HG03025 (cell line): ENCODE results near the gene MRPS26.
"Not testable (repeated sequence)": the region's sequence is repeated elsewhere in the genome, so short reads cannot be mapped to it uniquely, and the experiment has no call there.

ENCODE experiments used
- ATAC-seq: cut with Tn5 transposase; IDR thresholded peaks from one replicate; pipeline ENCODE4 v1.9.1; 2021; ENCODE audit warnings: mild to moderate bottlenecking, moderate library complexity; ENCODE audit not compliant: unreplicated experiment, low FRiP score

The MRPS26 gene

GRCh38 chr20:3072530-3073250 lies 26.8 kb downstream of the MRPS26 start:
- no peak for ATAC-seq

DNA sequence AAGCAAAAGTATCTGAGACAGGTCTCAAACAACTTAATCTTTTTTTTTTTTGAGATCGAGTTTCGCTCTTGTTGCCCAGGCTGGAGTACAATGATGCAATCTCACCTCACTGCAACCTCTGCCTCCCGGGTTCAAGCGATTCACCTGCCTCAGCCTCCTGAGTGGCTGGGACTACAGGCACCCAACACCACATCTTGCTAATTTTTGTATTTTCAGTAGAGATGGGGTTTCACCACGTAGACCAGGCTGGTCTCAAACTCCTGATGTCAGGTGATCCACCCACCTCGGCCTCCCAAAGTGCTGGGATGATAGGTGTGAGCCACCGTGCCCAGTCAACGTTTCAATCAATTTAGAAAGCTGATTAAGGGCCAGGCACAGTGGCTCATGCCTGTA lies 27.4 kb downstream of the MRPS26 start:
- ATAC-seq, result not testable (repeated sequence)

DNA sequence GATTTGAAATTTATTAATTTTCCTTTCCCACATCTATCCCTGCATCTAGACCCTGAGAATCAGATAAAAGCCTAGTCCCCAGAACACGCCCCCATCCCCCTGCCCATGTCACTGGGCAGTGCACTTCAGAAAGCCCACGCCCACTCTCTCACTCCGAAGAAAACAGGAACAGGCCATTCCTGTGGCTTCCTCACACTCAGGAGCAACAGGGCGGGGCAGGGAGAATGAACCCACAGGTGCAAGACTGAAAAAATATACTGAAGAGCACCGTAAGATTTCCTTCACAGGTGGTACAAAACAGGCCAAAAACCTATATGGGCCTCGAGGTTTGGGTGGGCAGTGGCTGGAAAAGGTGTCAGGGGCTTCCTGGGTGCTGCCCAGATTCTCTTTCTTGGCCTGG lies 29.0 kb downstream of the MRPS26 start:
- no peak for ATAC-seq

DNA sequence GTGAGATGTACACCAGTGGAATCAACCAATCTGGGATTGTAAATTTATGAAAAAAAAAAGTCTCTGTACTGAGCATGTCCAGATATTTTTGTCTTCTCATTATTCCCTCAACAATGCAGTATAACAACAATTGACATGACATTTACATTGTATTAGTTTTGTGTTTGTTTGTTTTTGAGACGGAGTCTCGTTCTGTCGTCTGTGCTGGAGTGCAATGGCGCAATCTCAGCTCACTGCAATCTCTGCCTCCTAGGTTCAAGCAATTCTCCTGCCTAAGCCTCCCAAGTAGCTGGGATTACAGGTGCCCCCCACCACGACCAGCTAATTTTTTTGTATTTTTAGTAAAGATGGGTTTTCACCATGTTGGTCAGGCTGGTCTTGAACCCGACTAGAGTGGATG lies 29.5 kb downstream of the MRPS26 start:
- ATAC-seq, result not testable (repeated sequence)

DNA sequence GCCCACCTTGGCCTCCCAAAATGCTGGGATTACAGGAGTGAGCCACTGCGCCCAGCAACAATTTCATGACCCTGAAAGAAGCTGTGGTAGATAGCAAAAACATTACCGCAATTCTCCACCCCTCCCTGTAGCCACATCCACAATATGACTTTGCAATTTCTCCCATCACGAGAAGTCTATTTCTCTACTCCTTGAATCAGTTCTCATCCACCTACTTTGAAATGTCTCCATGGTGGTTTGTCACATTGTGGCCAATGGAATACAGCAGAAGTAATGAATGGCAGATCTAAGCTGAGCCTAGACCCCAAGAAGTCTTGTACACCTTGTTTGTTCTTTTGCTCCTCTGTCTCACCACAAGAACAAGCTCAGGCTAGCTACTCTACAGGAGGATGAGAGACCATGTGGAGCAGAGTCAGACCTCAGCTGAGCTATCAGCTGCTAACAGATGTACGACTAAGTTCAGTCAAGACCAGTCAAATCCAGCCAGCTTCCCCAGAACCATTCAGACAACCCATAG lies 31.8 kb downstream of the MRPS26 start:
- no peak for ATAC-seq

GRCh38 chr20:3080939-3081388 lies 35.1 kb downstream of the MRPS26 start:
- no peak for ATAC-seq

GRCh38 chr20:3081641-3082040 lies 35.8 kb downstream of the MRPS26 start:
- ATAC-seq, result no peak

DNA sequence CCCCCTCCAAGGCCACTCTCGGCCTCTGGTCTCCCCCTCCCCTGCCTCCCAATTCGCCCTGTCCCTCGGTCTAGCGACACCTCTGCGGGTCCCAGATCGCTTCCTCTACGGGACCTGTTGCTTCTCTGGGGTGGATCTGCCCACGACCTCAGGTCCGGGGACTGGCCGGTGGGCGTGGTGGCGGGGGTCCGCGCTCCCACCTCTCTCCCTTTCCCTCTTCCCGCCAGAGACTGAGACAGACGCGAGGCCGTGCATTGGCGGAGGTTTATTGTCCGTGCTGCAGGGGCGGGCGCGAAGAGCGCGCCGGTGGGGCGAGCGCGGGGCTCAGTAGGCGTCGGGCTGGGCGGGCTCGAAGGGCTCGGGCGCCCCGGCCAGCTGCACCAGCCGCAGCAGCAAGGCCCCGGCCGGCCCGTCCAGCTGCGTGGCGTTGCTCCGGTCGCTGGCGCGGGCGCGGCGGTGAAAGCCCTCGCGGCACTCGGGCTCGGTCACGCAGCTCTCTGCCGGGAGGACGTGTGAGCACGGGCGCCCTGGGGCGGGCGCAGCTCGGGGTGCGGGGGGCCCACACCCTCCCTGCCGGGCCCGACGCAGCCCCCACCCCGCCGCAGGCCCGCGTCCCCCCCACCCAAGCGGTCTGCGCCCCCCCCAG lies 36.6 kb downstream of the MRPS26 start:
- no peak for ATAC-seq

DNA sequence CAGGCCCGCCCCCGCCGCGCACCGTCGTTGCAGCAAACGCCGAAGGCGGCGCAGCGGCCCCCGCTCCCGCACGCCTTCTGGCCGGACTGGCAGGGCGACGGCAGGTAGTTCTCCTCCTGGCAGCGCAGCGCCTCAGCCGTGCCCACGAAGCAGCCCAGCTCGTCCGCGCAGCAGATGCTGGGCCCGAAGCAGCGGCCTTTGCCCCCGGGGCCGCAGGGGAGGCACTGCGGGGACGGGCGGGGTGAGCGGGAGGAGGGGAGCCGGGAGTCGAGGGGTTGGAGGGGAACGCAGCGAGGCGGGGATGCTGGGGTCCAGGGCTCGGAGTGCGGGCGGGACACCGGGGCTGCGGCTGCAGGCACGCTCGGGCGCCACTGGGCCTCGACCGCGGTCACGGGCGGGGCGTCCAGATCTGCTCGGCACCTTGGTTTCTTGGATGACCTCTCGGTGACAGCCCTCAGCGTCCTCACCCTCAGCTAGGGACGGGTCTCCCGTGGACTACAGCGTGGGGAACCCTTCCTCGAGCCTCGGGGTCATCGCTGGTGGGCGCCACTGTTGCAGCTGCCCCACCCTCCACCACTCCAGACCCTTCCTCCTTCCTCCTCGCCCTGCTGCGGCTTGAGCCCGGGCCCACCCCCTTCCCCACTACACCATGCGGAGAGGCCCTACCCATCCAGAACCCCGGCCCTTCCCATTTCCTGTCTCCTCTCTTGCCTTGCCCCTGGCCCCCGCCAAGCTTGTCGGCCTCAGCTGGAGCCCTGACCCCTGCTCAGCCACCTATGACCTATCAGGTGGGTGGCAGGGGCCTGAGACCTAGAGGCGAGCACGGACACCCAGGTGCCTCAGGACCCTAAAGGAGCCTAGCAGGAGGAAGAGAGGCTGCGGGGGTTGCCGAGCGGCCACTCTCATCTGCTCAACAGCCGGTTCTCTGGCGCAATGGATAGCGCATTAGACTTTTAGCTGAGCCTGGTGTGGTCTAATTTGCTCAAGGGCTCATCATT lies 37.4 kb downstream of the MRPS26 start:
- no peak for ATAC-seq

- no peak for ATAC-seq
Observed at GRCh38 chr20:3084283-3084985, 38.6 kb downstream of the MRPS26 start, which contains the start of gene AVP. Gene AVP, minus strand, starts transcription at chr20:3084724. Its CDS starts 50 bp downstream, at chr20:3084674.

DNA sequence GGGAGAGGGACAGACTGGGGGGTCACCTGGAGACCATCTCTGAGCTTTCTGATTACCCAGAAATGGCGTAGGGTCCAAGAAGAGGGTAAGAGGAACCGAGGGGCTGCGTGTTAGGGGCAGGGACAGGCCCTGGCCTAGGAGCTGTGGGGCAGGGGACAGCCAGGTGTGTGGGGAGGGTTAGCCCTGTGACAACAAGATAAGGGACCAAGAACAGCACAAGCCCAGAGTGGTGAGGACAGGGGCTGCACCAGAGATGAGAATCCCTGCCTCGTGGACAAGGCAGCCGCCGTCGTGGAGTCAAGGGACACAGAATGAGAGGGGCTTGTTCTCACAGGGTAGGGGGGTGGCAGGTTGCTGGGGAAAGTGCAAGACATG lies 39.1 kb downstream of the MRPS26 start:
- ATAC-seq, result no peak

DNA sequence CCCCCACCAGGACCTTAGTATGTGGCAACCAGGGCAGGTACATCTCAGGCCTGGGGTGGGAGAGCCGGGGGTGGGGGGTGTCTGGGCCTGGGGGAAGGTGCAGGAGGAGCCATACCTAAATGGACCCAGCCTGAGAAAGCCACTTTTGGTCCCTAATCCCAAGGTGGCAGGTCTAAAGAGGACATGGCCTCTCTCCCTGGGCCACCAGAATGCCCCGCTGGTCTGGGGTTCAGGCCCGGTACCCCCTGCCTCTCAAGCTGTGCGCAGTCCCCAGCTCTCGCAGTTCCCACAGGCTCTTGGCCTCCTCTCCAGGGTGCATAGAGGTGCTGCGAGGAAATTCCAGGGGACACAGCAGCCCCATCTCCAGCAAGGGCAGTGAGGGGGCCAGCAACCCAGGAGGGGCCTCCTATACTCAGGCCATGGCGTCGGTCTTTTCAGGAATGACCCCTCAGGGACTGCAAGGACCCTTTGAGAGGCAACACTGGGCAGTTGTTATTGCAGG lies 39.8 kb downstream of the MRPS26 start:
- ATAC-seq, result no peak

GRCh38 chr20:3088031-3088430 lies 42.2 kb downstream of the MRPS26 start:
- ATAC-seq, result no peak

- no peak for ATAC-seq
Observed at GRCh38 chr20:3090565-3090964, 44.7 kb downstream of the MRPS26 start.

DNA sequence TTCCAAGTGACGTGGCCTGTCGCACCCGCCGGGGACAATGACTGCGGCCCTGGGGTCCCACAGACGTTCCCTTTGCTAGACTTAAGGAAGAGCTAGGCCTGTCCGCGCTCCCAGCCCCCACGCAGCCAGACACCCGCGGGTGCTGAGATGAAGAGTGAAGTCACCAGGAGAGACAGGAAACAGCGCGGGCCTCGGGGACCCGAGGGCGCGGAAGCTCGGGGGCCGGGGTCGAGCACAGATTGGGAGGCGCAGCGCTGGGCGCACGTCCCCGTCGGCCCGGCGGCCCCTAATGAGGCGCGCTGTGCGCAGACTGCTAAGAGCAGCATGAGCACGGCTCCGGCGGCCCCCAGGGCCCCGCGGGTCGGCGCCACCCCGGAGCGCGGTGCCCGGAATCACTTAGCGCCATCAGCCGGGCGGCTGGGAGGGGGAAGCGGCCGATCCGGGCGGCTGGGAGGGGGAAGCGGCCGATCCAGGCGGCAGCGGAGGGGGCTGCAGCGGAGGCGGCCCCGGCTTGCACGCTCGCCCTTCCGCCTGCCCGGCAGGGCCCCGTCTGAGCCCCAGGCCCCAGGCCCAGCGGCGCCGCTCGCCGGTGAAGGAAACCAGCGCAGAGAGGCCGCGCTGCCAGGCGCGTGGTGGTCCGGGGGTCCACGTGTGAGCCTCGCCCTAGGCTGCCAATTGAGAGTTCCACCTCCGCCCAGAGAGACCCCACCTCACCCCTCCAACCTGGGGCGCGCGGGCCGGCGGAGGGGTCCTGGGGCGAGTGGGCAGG lies 46.9 kb downstream of the MRPS26 start:
- no peak for ATAC-seq

- no peak for ATAC-seq
Observed at GRCh38 chr20:3093861-3094361, 48.1 kb downstream of the MRPS26 start.

GRCh38 chr20:3094848-3095629 lies 49.2 kb downstream of the MRPS26 start:
- no peak for ATAC-seq
